Non-pigmented ciliary epithelial cell (primary cell): ENCODE results near the gene GSG1L.
A peak's percentile ranks its signal among the peaks of the same experiment; 100 is the strongest.
"Not testable (repeated sequence)": the region's sequence is repeated elsewhere in the genome, so short reads cannot be mapped to it uniquely, and the experiment has no call there.

Source experiments
- DNase-seq: peaks from one replicate; pipeline ENCODE4 v3.0.0-alpha.2; 2010; ENCODE audit warnings: low read depth

The GSG1L gene

GRCh38 chr16:27754788-27755690, 308.5 kb downstream of the GSG1L start:
- no peak for DNase-seq

GRCh38 chr16:27753563-27753962, 310.0 kb downstream of the GSG1L start:
- no peak for DNase-seq

- no peak for DNase-seq
Measured at GRCh38 chr16:27752241-27752640, 311.3 kb downstream of the GSG1L start.

GRCh38 chr16:27751676-27752075, 311.8 kb downstream of the GSG1L start:
- DNase-seq: no peak

GRCh38 chr16:27751233-27751632, 312.3 kb downstream of the GSG1L start:
- no peak for DNase-seq

GRCh38 chr16:27749946-27750345, 313.6 kb downstream of the GSG1L start:
- DNase-seq: no peak

- no peak for DNase-seq
Measured at GRCh38 chr16:27749547-27749875, 314.0 kb downstream of the GSG1L start.

- peak; percentile 60 for DNase-seq
Measured at GRCh38 chr16:27748868-27749546, 314.5 kb downstream of the GSG1L start.

- no peak for DNase-seq
Measured at GRCh38 chr16:27747946-27748345, 315.6 kb downstream of the GSG1L start.

GRCh38 chr16:27746076-27746855, 317.2 kb downstream of the GSG1L start:
- no peak for DNase-seq

GRCh38 chr16:27745348-27745747, 318.2 kb downstream of the GSG1L start:
- DNase-seq: no peak

GRCh38 chr16:27743963-27744362, 319.6 kb downstream of the GSG1L start:
- DNase-seq: no peak

GRCh38 chr16:27743001-27743400, 320.5 kb downstream of the GSG1L start:
- DNase-seq: not testable (repeated sequence)

GRCh38 chr16:27742333-27742732, 321.2 kb downstream of the GSG1L start:
- no peak for DNase-seq

- DNase-seq: no peak
Measured at GRCh38 chr16:27740496-27741201, 322.9 kb downstream of the GSG1L start.

GRCh38 chr16:27739606-27740357, 323.7 kb downstream of the GSG1L start:
- no peak for DNase-seq

GRCh38 chr16:27738596-27738995, 324.9 kb downstream of the GSG1L start:
- no peak for DNase-seq
